8988T (cell line): ENCODE data around the gene CXCR2.
"Not testable (repeated sequence)": the region's sequence is repeated elsewhere in the genome, so short reads cannot be mapped to it uniquely, and the experiment has no call there.

Experiments used
- DNase-seq: peaks from one replicate; pipeline ENCODE4 v3.0.0; 2011

Gene CXCR2

GRCh38 chr2:218125626-218126080 lies at the start of gene CXCR2:
CXCR2 (plus strand) TSS chr2:218126028; CDS start chr2:218134802, 8,774 bp downstream.
- no peak for DNase-seq

- no peak for DNase-seq
Observed at GRCh38 chr2:218077464-218078216, 48.2 kb upstream of the CXCR2 start.

GRCh38 chr2:218079943-218080913 lies 45.6 kb upstream of the CXCR2 start:
- DNase-seq, result no peak

GRCh38 chr2:218081063-218081462 lies 44.8 kb upstream of the CXCR2 start:
- no peak for DNase-seq

- no peak for DNase-seq
Observed at GRCh38 chr2:218081695-218082094, 44.1 kb upstream of the CXCR2 start.

- no peak for DNase-seq
Observed at GRCh38 chr2:218082586-218083351, 43.1 kb upstream of the CXCR2 start.

GRCh38 chr2:218083352-218083676 lies 42.5 kb upstream of the CXCR2 start:
- DNase-seq, result no peak

GRCh38 chr2:218086478-218086877 lies 39.4 kb upstream of the CXCR2 start:
- DNase-seq, result no peak

- no peak for DNase-seq
Observed at GRCh38 chr2:218089259-218089658, 36.6 kb upstream of the CXCR2 start.

- no peak for DNase-seq
Observed at GRCh38 chr2:218091746-218092145, 34.1 kb upstream of the CXCR2 start.

- no peak for DNase-seq
Observed at GRCh38 chr2:218093879-218094278, 31.9 kb upstream of the CXCR2 start.

GRCh38 chr2:218095853-218096252 lies 30.0 kb upstream of the CXCR2 start:
- no peak for DNase-seq

GRCh38 chr2:218097975-218098374 lies 27.9 kb upstream of the CXCR2 start:
- no peak for DNase-seq

GRCh38 chr2:218108834-218109233 lies 17.0 kb upstream of the CXCR2 start:
- DNase-seq, result not testable (repeated sequence)

- DNase-seq, result not testable (repeated sequence)
Observed at GRCh38 chr2:218121789-218122188, 4.0 kb upstream of the CXCR2 start.

- not testable (repeated sequence) for DNase-seq
Observed at GRCh38 chr2:218122286-218122685, 3.5 kb upstream of the CXCR2 start.

- no peak for DNase-seq
Observed at GRCh38 chr2:218123986-218124385, 1.8 kb upstream of the CXCR2 start.

- no peak for DNase-seq
Observed at GRCh38 chr2:218125095-218125494, 733 bp upstream of the CXCR2 start.

- DNase-seq, result no peak
Observed at GRCh38 chr2:218127929-218128455, 2.2 kb downstream of the CXCR2 start.

- DNase-seq, result no peak
Observed at GRCh38 chr2:218128781-218129457, 3.1 kb downstream of the CXCR2 start.

GRCh38 chr2:218129458-218130135 lies 3.8 kb downstream of the CXCR2 start:
- DNase-seq, result no peak

- no peak for DNase-seq
Observed at GRCh38 chr2:218130377-218130776, 4.5 kb downstream of the CXCR2 start.
